Type B pancreatic cell (in vitro differentiated cells): Measurements from ENCODE around the gene ZNF207. TPM values are rescaled to one million over a fixed set of nuclear protein-coding genes. Genes with fewer than 3 reads are reported as not detected.

Experiments used
- DNase-seq: peaks from one replicate; pipeline ENCODE4 v3.0.0; 2021; ENCODE audit warnings: mixed read lengths; ENCODE audit not compliant: unreplicated experiment; ENCODE audit errors: extremely low spot score
- H3K27ac Mint-ChIP-seq: 2 replicates; pipeline ENCODE4 v1.8.0; 2021; ENCODE audit warnings: mild to moderate bottlenecking, mixed read lengths
- H3K27me3 Mint-ChIP-seq: 2 replicates; pipeline ENCODE4 v1.8.0; 2021; ENCODE audit warnings: mixed read lengths
- H3K36me3 Mint-ChIP-seq: 2 replicates; pipeline ENCODE4 v1.8.0; 2021; ENCODE audit warnings: mixed read lengths
- H3K4me1 Mint-ChIP-seq: one replicate; pipeline ENCODE4 v1.8.0; 2021; ENCODE audit warnings: mixed read lengths; ENCODE audit not compliant: unreplicated experiment
- H3K4me3 Mint-ChIP-seq: 2 replicates; pipeline ENCODE4 v1.8.0; 2021; ENCODE audit warnings: mild to moderate bottlenecking, mixed read lengths
- H3K9me3 Mint-ChIP-seq: 2 replicates; pipeline ENCODE4 v1.8.0; 2021; ENCODE audit warnings: mixed read lengths
- CTCF ChIP-seq: fragments of 200-600 bp; sonication (generic); conservative IDR thresholded peaks from 2 replicates; pipeline ENCODE4 v1.5.0; 2021; ENCODE audit warnings: antibody characterized with exemption, mild to moderate bottlenecking
- total RNA-seq: library from RNA; stranded (reverse); gene quantifications from 2 replicates; pipeline ENCODE4 v1.2.1, GENCODE V29; 2021; ENCODE audit warnings: low replicate concordance

ZNF207 gene
- total RNA-seq, 1 donor from 2014 or later, result 206 TPM

GRCh38 chr17:32335687-32336086 lies 14.3 kb upstream of the ZNF207 start:
- H3K4me3 Mint-ChIP-seq, result no peak overlapping the region
- no peaks in the 10 kb centered on the region for H3K9me3 Mint-ChIP-seq
- no peak for TF ChIP-seq CTCF
- no peaks in the 10 kb centered on the region for H3K27me3 Mint-ChIP-seq
- no peak for DNase-seq
- no peaks in the 10 kb centered on the region for H3K4me1 Mint-ChIP-seq
- no peak overlapping the region for H3K27ac Mint-ChIP-seq
- H3K36me3 Mint-ChIP-seq, result peaks cover 9% of the 10 kb centered on the region

GRCh38 chr17:32341141-32341856 lies 8.7 kb upstream of the ZNF207 start:
- Mint-ChIP-seq H3K27me3 (no peaks in the 10 kb centered on the region), H3K9me3 (no peaks in the 10 kb centered on the region), H3K36me3 (peaks cover 3% of the 10 kb centered on the region), H3K27ac (peak overlapping the region; percentile 87), H3K4me3 (peak overlapping the region; percentile 97), H3K4me1 (peaks cover 12% of the 10 kb centered on the region)
- peak; percentile 48 for TF ChIP-seq CTCF
- no peak for DNase-seq

- H3K4me3 Mint-ChIP-seq, result peak within 1 kb of the TSS; percentile 97
- no peaks in the 10 kb centered on the region for H3K27me3 Mint-ChIP-seq
- no peak for TF ChIP-seq CTCF
- DNase-seq, result peak; percentile 86
- H3K4me1 Mint-ChIP-seq, result peaks cover 12% of the 10 kb centered on the region
- H3K27ac Mint-ChIP-seq, result peak within 1 kb of the TSS; percentile 87
- H3K36me3 Mint-ChIP-seq, result peaks cover 3% of the 10 kb centered on the region
- no peaks in the 10 kb centered on the region for H3K9me3 Mint-ChIP-seq
These were observed 7.9 kb upstream of the ZNF207 start, which contains the start of gene C17orf75 for GRCh38 chr17:32341857-32342602. TSS of gene C17orf75 (minus strand) at chr17:32342173. CDS start at chr17:32342139, 34 bp downstream.

- no peak for DNase-seq
- Mint-ChIP-seq H3K4me1 (peaks cover 12% of the 10 kb centered on the region), H3K36me3 (peaks cover 3% of the 10 kb centered on the region), H3K27me3 (no peaks in the 10 kb centered on the region), H3K9me3 (no peaks in the 10 kb centered on the region), H3K27ac (peak overlapping the region; percentile 87), H3K4me3 (peak overlapping the region; percentile 97)
- TF ChIP-seq CTCF, result peak; percentile 30
These were observed 7.2 kb upstream of the ZNF207 start for GRCh38 chr17:32342603-32343325.

GRCh38 chr17:32345951-32346600 lies 3.9 kb upstream of the ZNF207 start:
- Mint-ChIP-seq H3K27me3 (no peaks in the 10 kb centered on the region), H3K27ac (no peak overlapping the region), H3K36me3 (peaks cover 12% of the 10 kb centered on the region), H3K4me1 (peaks cover 13% of the 10 kb centered on the region), H3K9me3 (no peaks in the 10 kb centered on the region), H3K4me3 (no peak overlapping the region)
- no peak for DNase-seq
- no peak for TF ChIP-seq CTCF
